ENCODE data around the gene FDCSP. TPM values are rescaled to one million over a fixed set of nuclear protein-coding genes. Genes with fewer than 3 reads are reported as not detected.
"Not testable (repeated sequence)": the region's sequence is repeated elsewhere in the genome, so short reads cannot be mapped to it uniquely, and the experiment has no call there.

FDCSP gene
- total RNA-seq, 1 experiment from 2014 or later: not detected

- Histone ChIP-seq H3K27me3 (ENCODE audit: low read length) (peaks cover 25% of the 10 kb centered on the region; the same call in 1 of the 2 replicates), H3K36me3 (ENCODE audit: low read depth, low read length) (no peaks in the 10 kb centered on the region), H3K9me2 (replicated peaks; ENCODE audit: low read length) (no peaks in the 10 kb centered on the region), H3K9me3 (ENCODE audit: low read length) (no peaks in the 10 kb centered on the region), H2AFZ (ENCODE audit: low read length) (no peak overlapping the region), H3F3A (ENCODE audit: low read length, unreplicated experiment) (no peaks in the 10 kb centered on the region), H3K4me1 (ENCODE audit: insufficient read depth, low read length) (no peaks in the 10 kb centered on the region), H3K4me2 (ENCODE audit: low read length) (no peak overlapping the region), H3K79me2 (ENCODE audit: low read length) (no peaks in the 10 kb centered on the region), H3K27ac (ENCODE audit: low read length) (no peak overlapping the region), H3K4me3 (ENCODE audit: low read length) (no peak overlapping the region), H4K20me1 (ENCODE audit: low read length) (no peaks in the 10 kb centered on the region), H3K9ac (ENCODE audit: low read length) (no peak overlapping the region)
- no peak for ATAC-seq
- intact Hi-C loops (cut with micrococcal nuclease): no loop called here
- CTCF ChIA-PET: no interaction called here
- POLR2A ChIA-PET (ENCODE audit: unreplicated experiment): interaction anchor here (0.6 kb wide), 1 partner anchor 34 kb away, joined by 3 read pairs; no protein-coding TSS in a partner anchor
- no peak for TF ChIP-seq EZH2 (IDR thresholded peaks at IDR 0.05; ENCODE audit: low read length, unreplicated experiment)
- no peak for TF ChIP-seq EZH2phosphoT487 (IDR thresholded peaks at IDR 0.05; ENCODE audit: borderline replicate concordance, low read length)
- no peak for TF ChIP-seq CTCF (conservative IDR thresholded peaks at IDR 0.05; ENCODE audit: low read depth, low read length)
- BruUV-seq (replicated peaks): no TSS peak
- no peak for DNase-seq
Observed at GRCh38 chr4:70196857-70197256, 29.1 kb upstream of the FDCSP start.

- Histone ChIP-seq H3K9me3 (ENCODE audit: low read length) (no peaks in the 10 kb centered on the region), H2AFZ (ENCODE audit: low read length) (no peak overlapping the region), H3K4me3 (ENCODE audit: low read length) (no peak overlapping the region), H3K4me1 (ENCODE audit: insufficient read depth, low read length) (no peaks in the 10 kb centered on the region), H3K4me2 (ENCODE audit: low read length) (no peak overlapping the region), H3K27me3 (ENCODE audit: low read length) (peaks cover 24% of the 10 kb centered on the region; the same call in 1 of the 2 replicates), H3F3A (ENCODE audit: low read length, unreplicated experiment) (no peaks in the 10 kb centered on the region), H3K9ac (ENCODE audit: low read length) (no peak overlapping the region), H3K27ac (ENCODE audit: low read length) (no peak overlapping the region), H4K20me1 (ENCODE audit: low read length) (no peaks in the 10 kb centered on the region), H3K79me2 (ENCODE audit: low read length) (no peaks in the 10 kb centered on the region), H3K36me3 (ENCODE audit: low read depth, low read length) (no peaks in the 10 kb centered on the region), H3K9me2 (replicated peaks; ENCODE audit: low read length) (no peaks in the 10 kb centered on the region)
- CTCF ChIA-PET: no interaction called here
- ATAC-seq (no peak), DNase-seq (no peak)
- TF ChIP-seq CTCF (conservative IDR thresholded peaks at IDR 0.05; ENCODE audit: low read depth, low read length): no peak
- TF ChIP-seq EZH2 (IDR thresholded peaks at IDR 0.05; ENCODE audit: low read length, unreplicated experiment): no peak
- no peak for TF ChIP-seq EZH2phosphoT487 (IDR thresholded peaks at IDR 0.05; ENCODE audit: borderline replicate concordance, low read length)
- no TSS peak for BruUV-seq (replicated peaks)
- POLR2A ChIA-PET (ENCODE audit: unreplicated experiment): no interaction called here
- intact Hi-C loops (cut with micrococcal nuclease): no loop called here
Observed at GRCh38 chr4:70197842-70198241, 28.1 kb upstream of the FDCSP start.

DNA sequence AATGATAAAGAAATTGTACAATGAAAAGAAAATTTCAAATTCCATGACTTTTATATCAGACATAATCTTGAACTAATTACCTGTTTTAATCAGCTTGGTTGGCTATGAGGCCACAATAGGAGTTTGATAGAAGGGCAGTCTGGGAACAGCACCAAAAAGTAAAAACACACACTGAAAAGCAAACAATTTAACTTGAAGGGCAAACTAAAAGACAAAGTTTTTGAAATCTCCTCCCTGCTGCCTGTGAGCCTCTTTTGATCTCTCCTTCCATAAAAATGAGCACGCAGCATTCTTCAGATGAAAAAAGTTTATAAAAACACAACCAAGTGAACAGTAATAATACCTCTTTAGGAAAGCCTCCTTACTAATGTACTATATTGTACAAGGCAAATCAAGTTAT lies 22.3 kb upstream of the FDCSP start:
- intact Hi-C loops (cut with micrococcal nuclease): no loop called here
- no peaks in the 10 kb centered on the region for H3K79me2 ChIP-seq (ENCODE audit: low read length)
- TF ChIP-seq CTCF (conservative IDR thresholded peaks at IDR 0.05; ENCODE audit: low read depth, low read length) (no peak), EZH2 (IDR thresholded peaks at IDR 0.05; ENCODE audit: low read length, unreplicated experiment) (no peak), EZH2phosphoT487 (IDR thresholded peaks at IDR 0.05; ENCODE audit: borderline replicate concordance, low read length) (no peak)
- H3K4me3 ChIP-seq (ENCODE audit: low read length): no peak overlapping the region
- H3K4me1 ChIP-seq (ENCODE audit: insufficient read depth, low read length): no peaks in the 10 kb centered on the region
- DNase-seq (no peak), ATAC-seq (no peak)
- H3K27ac ChIP-seq (ENCODE audit: low read length): no peak overlapping the region
- no peaks in the 10 kb centered on the region for H3F3A ChIP-seq (ENCODE audit: low read length, unreplicated experiment)
- POLR2A ChIA-PET (ENCODE audit: unreplicated experiment): no interaction called here
- H3K27me3 ChIP-seq (ENCODE audit: low read length): peaks cover 5% of the 10 kb centered on the region; the same call in 1 of the 2 replicates
- no peaks in the 10 kb centered on the region for H3K36me3 ChIP-seq (ENCODE audit: low read depth, low read length)
- H3K4me2 ChIP-seq (ENCODE audit: low read length): no peak overlapping the region
- no peaks in the 10 kb centered on the region for H3K9me2 ChIP-seq (replicated peaks; ENCODE audit: low read length)
- no TSS peak for BruUV-seq (replicated peaks)
- no peak overlapping the region for H2AFZ ChIP-seq (ENCODE audit: low read length)
- CTCF ChIA-PET: no interaction called here
- no peak overlapping the region for H3K9ac ChIP-seq (ENCODE audit: low read length)
- no peaks in the 10 kb centered on the region for H3K9me3 ChIP-seq (ENCODE audit: low read length)
- no peaks in the 10 kb centered on the region for H4K20me1 ChIP-seq (ENCODE audit: low read length)

- H3K4me3 ChIP-seq (ENCODE audit: low read length); H3K36me3 ChIP-seq (ENCODE audit: low read depth, low read length); H3K9ac ChIP-seq (ENCODE audit: low read length); BruUV-seq (replicated peaks); DNase-seq; H2AFZ ChIP-seq (ENCODE audit: low read length); POLR2A ChIA-PET (ENCODE audit: unreplicated experiment); intact Hi-C loops (cut with micrococcal nuclease); H3K4me1 ChIP-seq (ENCODE audit: insufficient read depth, low read length); H3K79me2 ChIP-seq (ENCODE audit: low read length); H3K4me2 ChIP-seq (ENCODE audit: low read length); H3F3A ChIP-seq (ENCODE audit: low read length, unreplicated experiment); H3K9me2 ChIP-seq (replicated peaks; ENCODE audit: low read length); CTCF ChIA-PET; H3K9me3 ChIP-seq (ENCODE audit: low read length); H4K20me1 ChIP-seq (ENCODE audit: low read length); H3K27me3 ChIP-seq (ENCODE audit: low read length); H3K27ac ChIP-seq (ENCODE audit: low read length); ATAC-seq: not testable (repeated sequence)
Observed at GRCh38 chr4:70212752-70213151, 13.2 kb upstream of the FDCSP start.

All from PC-3 (cell line).